NCI-H146 (cell line): ENCODE data around the gene SLC8A1.

Experiments
- DNase-seq: peaks from one replicate; lab custom pipeline; 2025; lab: John Stamatoyannopoulos, UW

The SLC8A1 gene

GRCh38 chr2:40155728-40156127, 296.2 kb downstream of the SLC8A1 start:
- DNase-seq, result no peak

- DNase-seq, result no peak
Observed at GRCh38 chr2:40150266-40150665, 301.6 kb downstream of the SLC8A1 start.

GRCh38 chr2:40148334-40148733, 303.6 kb downstream of the SLC8A1 start:
- no peak for DNase-seq

- DNase-seq, result peak; percentile 79
Observed at GRCh38 chr2:40147360-40147759, 304.5 kb downstream of the SLC8A1 start.

GRCh38 chr2:40144022-40144421, 307.9 kb downstream of the SLC8A1 start:
- DNase-seq, result no peak

GRCh38 chr2:40138314-40138713, 313.6 kb downstream of the SLC8A1 start:
- no peak for DNase-seq

- no peak for DNase-seq
Observed at GRCh38 chr2:40131081-40131704, 320.7 kb downstream of the SLC8A1 start.

- peak; percentile 19 for DNase-seq
Observed at GRCh38 chr2:40130251-40130994, 321.5 kb downstream of the SLC8A1 start.

GRCh38 chr2:40129725-40130124, 322.2 kb downstream of the SLC8A1 start:
- DNase-seq, result peak; percentile 55

- DNase-seq, result no peak
Observed at GRCh38 chr2:40128796-40129195, 323.1 kb downstream of the SLC8A1 start.

- no peak for DNase-seq
Observed at GRCh38 chr2:40127890-40128557, 323.9 kb downstream of the SLC8A1 start.

- no peak for DNase-seq
Observed at GRCh38 chr2:40127146-40127545, 324.7 kb downstream of the SLC8A1 start.

GRCh38 chr2:40126006-40126405, 325.9 kb downstream of the SLC8A1 start:
- no peak for DNase-seq

GRCh38 chr2:40123746-40124145, 328.1 kb downstream of the SLC8A1 start:
- DNase-seq, result no peak

- DNase-seq, result no peak
Observed at GRCh38 chr2:40123326-40123725, 328.6 kb downstream of the SLC8A1 start.

GRCh38 chr2:40120957-40121356, 330.9 kb downstream of the SLC8A1 start:
- DNase-seq, result no peak

GRCh38 chr2:40120026-40120425, 331.9 kb downstream of the SLC8A1 start:
- DNase-seq, result no peak

- peak; percentile 82 for DNase-seq
Observed at GRCh38 chr2:40118622-40119021, 333.3 kb downstream of the SLC8A1 start.

- no peak for DNase-seq
Observed at GRCh38 chr2:40115894-40116293, 336.0 kb downstream of the SLC8A1 start.

GRCh38 chr2:40115348-40115747, 336.5 kb downstream of the SLC8A1 start:
- no peak for DNase-seq

GRCh38 chr2:40113997-40114396, 337.9 kb downstream of the SLC8A1 start:
- DNase-seq, result peak; percentile 19

- no peak for DNase-seq
Observed at GRCh38 chr2:40113272-40113968, 338.5 kb downstream of the SLC8A1 start.

GRCh38 chr2:40109381-40109780, 342.5 kb downstream of the SLC8A1 start:
- DNase-seq, result no peak
